PC-3 (cell line): ENCODE data around the gene PRDM1.

Source experiments
- EZH2 ChIP-seq: fragments of 300-600 bp; sonication (generic); IDR thresholded peaks from one replicate; pipeline ENCODE4 v1.6.1; 2017; ENCODE audit warnings: antibody characterized with exemption, mild to moderate bottlenecking, low read length; ENCODE audit not compliant: unreplicated experiment
- EZH2phosphoT487 ChIP-seq: fragments of 300-600 bp; sonication (generic); IDR thresholded peaks from 2 replicates; pipeline ENCODE4 v1.6.1; 2018; ENCODE audit warnings: mild to moderate bottlenecking, antibody characterized with exemption, low read length, borderline replicate concordance
- TF ChIP-seq, protein P1 (sequence below): fragments of 300-600 bp; sonication (generic); conservative IDR thresholded peaks from 2 replicates; pipeline ENCODE4 v1.5.1; 2017; ENCODE audit warnings: antibody characterized with exemption, low read depth, mild to moderate bottlenecking, low read length

- TF ChIP-seq, protein P1, sequence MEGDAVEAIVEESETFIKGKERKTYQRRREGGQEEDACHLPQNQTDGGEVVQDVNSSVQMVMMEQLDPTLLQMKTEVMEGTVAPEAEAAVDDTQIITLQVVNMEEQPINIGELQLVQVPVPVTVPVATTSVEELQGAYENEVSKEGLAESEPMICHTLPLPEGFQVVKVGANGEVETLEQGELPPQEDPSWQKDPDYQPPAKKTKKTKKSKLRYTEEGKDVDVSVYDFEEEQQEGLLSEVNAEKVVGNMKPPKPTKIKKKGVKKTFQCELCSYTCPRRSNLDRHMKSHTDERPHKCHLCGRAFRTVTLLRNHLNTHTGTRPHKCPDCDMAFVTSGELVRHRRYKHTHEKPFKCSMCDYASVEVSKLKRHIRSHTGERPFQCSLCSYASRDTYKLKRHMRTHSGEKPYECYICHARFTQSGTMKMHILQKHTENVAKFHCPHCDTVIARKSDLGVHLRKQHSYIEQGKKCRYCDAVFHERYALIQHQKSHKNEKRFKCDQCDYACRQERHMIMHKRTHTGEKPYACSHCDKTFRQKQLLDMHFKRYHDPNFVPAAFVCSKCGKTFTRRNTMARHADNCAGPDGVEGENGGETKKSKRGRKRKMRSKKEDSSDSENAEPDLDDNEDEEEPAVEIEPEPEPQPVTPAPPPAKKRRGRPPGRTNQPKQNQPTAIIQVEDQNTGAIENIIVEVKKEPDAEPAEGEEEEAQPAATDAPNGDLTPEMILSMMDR: no peak
- TF ChIP-seq EZH2phosphoT487 (no peak), EZH2 (no peak)
Measured at GRCh38 chr6:106085692-106085983, 498 bp upstream of the PRDM1 start.
